GM21528 (cell line): ENCODE data around the gene IPCEF1.
A peak's percentile ranks its signal among the peaks of the same experiment; 100 is the strongest.
"Not testable (repeated sequence)": the region's sequence is repeated elsewhere in the genome, so short reads cannot be mapped to it uniquely, and the experiment has no call there.

ENCODE experiments used
- ATAC-seq: cut with Tn5 transposase; IDR thresholded peaks from one replicate; pipeline ENCODE4 v1.9.1; 2021; ENCODE audit warnings: mild to moderate bottlenecking, moderate library complexity; ENCODE audit not compliant: unreplicated experiment, low FRiP score

Gene IPCEF1

DNA sequence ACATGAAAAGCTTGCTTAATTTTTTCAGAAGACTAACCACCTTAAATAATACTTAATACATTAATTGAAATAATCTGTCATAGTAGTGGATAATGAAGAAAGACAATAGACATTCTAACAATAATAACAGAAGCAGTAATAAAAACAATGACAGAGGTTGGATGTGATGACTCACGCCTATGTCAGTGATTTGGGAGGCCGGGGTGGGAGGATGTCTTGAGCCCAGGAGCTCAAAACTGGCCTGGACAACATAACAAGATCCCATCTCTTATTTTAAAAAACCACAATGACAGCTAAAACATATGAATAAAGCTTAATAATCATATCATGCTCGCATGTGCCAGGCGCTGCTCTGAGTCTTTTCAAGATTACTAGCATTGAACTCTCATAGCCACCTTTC is 105.5 kb downstream of the IPCEF1 start:
- no peak for ATAC-seq

DNA sequence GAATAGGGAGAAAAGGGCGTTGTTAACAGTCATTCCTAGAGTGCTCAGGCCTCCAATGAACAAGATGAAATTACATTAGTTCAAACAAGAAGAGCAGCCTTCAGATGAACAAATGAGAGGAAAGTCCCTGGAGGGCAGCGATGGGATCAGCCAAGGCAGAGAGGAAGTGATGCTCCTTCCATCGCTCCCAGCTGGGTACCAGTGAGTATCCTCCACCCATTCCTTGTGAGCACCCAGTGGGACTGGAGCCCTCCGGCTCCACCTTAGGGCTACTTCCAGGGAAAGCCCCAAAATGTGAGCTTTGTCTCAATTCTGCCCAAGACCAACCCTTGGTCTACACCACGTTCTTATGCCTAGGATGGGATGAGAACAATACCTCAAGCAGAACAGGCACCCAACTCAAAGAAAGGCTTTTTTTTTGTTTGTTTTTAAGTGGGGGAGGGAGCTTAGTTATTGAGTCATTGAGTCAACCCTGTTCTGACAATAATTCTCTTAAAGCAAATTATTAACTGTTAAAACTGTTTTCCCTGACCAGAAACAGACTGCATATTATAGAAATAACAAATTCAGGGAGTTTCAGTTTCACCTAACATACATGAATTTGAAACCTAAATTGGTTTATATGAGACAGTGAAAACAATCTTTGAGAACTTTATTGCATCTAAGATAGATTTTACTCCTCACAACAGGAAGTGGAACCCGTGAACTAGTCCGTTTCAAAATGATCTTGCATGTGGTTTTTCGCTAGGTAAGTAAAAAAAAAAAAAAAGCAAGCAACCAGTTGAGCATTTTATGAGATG is 106.9 kb downstream of the IPCEF1 start:
- peak; percentile 69 for ATAC-seq

DNA sequence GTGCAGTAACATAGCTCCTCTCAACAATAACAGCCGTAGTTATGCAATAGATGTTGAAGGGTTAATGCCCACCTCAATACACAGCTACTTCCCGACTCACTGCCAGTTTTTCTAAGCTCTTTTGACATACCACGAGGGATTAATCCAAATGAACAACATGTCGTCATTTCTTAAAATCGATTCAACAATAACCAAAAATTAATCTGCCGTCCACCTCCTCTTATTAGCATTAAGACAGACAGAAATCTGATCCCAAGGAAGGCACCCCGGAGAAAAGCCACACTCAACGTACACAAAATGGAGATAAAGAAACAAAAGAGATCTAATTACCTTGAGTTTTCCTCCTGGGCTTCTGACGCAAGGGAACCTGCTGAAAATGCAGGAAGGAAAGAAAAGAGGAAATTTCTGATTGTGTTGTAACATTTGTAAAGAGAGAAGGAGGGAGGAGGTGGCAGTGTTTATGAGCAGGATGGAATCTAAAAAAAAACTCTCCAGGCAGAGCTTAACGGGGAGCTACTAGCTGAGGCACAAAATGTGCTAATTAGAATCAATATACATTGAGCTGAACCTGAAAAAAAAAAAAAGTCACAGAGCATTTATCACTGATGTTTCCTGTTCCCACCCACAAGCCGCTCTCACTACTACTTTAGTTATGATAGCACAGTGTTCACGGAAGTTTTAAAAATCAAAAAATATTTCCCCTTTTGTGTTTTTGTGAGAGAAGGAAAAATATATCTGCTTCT is 109.3 kb downstream of the IPCEF1 start:
- ATAC-seq, result peak; percentile 41

DNA sequence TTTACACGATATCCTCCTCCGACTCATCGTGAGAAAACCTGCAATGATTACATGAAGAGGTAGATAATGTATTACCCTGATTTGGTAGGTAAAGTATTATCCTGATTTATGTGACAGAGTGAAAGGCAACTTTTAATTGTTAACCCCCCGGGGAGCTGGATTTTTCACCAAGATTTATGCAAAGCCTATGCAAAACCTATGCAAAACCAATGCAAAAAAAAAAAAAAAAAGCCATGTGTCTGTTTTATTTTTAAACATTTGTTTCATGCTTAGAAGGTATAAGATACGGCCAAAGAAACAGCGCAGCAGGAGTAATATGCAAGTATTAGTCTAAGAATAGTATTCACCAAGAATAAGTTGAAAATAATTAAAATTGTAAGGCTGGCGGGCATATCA is 109.9 kb downstream of the IPCEF1 start:
- ATAC-seq, result no peak

DNA sequence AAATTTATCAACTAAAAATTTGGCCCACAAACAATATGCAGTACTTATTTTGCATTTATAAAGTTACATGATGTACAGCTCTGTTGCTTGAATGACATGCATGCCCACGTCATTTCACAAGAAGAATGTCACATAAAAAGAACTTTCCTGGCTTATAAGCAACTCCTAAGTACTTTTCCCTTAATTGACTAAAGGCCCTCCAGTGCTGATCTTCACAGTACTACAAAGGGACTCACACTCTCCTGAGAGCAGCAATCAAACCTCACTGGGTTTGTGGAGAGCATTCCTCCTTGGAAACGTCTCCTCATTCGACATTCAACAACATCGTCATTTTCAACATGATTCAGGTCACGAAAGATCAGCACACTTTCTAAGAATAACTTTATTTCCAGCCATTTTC is 111.1 kb downstream of the IPCEF1 start:
- no peak for ATAC-seq

DNA sequence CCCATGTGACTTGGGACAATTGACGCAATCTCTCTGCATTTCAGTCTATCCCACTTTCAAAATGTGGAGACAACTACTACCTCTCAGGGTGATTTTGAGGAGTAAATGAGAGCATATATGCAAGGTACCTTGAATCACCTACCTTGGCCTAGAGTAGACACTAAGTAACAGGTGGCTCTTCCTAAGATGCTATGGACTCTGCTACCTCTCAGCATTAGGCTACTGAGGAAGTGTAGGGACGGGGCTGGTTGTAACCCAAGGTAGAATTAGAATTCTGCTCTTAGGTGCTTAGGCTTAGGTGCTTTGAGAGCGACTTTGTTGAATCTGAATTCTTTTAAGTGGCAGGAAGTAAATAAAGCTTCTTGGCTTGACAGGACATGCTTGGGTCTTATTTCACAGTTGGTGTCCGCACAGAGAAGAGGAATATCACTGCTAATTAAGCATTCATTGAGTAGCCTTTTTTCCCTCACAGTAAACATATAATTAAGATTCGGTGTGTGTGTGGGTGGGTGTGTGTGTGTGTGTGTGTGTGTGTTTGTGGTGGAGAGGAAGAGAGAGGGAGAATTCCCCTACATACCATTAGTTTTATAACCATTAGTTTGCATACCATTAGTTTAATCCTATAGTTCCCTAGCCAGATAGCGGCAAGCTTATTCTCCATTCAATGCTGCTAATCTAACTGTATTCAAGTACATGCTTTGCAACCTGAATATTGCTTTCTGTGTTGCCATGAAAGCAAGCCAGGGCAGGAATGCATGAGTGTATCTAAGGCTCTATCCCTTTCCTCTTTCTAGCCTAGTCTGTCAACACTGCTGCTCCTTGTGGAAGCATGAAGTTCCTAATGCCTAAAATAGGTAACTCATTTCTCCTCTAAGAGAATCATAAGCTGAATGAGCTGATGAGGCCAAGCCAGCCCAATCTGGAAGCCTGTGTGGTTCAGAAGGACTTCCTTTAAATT is 112.5 kb downstream of the IPCEF1 start:
- no peak for ATAC-seq

DNA sequence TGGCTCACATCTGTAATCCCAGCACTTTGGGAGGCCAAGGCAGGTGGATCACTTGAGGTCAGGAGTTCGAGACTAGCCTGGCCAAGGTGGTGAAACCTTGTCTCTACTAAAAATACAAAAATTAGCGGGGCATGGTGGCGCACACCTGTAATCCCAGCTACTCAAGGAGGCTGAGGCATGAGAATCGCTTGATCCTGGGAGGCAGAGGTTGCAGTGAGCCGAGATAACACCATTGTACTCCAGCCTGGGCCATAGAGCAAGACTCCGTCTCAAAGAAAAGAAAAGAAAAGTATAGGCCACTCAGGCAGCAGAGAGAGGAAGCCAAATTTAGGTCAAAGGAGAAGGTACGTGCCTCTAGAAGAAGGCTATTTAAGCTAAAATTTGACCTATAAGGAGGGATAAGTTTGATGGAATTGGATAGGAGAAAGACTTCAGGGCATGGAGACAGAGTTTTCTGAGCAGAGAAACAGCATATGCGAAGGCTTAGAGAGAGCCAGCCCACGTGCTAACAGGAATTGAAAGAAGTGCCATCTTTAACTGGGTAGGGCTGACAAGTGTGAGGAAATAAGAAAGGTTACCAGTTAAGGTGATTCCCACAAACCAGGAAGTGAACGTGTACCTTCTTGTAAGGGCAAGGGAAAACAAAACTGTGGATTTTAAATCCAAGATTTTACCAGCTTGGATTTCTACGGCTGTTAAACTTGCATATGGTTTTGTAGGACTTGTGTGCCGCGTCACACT is 113.8 kb downstream of the IPCEF1 start:
- no peak for ATAC-seq

DNA sequence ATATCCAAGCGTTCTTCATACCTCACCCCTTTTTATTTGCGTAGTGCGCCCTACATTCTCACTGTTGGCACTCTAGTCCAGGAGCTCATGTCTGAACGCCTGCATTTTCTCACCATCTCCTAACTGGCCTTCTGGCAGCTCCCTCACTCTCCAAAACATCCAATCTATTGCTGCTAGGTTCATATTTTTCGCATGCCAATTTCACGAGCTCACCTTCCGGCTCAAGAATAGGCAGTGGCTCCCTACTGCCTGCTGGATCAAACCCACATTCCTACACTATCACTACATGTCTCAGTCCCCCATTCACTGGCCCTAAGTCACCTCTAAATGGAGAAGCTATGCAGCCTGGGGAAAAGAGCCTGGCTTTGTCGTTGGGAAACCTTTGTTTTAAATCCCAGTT is 115.0 kb downstream of the IPCEF1 start:
- no peak for ATAC-seq

DNA sequence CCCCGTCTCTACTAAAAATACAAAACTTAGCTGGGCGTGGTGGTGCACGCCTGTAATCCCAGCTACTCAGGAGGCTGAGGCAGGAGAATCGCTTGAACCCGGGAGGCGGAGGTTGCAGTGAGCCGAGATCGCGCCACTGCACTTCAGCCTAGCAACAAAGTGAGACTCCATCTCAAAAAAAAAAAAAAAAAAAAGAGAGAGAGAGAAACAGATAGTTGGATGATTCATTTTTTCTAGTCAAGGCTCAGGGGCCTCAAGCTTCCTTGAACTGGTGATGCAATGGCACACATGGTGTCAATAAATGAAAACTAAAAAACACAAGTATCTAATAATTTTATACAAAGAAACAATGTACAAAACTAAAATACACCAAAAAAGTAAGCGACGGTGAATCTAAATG is 115.5 kb downstream of the IPCEF1 start:
- ATAC-seq, result not testable (repeated sequence)

DNA sequence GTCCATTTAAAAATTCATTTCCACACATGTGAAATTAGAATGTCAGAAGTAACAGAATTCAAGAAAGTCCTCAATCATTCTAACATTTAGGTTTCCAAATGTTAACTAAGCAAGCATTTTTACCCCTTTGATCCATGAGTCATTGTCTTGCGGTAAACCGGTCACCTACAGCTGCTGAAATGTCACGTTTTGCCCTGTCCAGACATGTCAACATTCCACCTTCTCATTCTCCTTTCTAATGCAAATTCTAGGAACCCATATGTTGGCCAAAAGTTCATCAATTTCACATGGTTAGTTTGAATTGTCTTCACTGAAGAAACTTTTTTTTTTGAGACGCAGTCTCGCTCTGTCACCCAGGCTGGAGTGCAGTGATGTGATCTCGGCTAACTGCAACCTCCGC is 117.2 kb downstream of the IPCEF1 start:
- no peak for ATAC-seq

DNA sequence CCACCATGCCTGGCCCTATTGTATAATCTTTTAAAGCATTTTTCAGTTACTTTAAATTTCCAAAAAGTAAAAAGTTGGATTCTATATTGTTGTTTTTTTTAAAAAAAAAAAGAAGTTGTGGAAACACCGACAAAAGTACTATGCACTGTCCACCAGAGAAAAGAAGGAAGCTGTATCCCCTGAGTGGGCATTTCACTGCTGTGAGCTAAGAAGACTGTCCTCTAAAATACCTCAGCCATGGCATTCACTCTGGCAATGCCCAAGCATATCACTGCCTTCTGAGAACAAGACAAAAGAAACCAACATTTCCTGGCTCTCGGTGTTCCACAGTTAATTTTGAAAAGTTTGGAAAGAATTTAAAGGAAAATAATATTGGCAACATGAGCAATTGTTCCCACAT is 117.8 kb downstream of the IPCEF1 start:
- no peak for ATAC-seq

DNA sequence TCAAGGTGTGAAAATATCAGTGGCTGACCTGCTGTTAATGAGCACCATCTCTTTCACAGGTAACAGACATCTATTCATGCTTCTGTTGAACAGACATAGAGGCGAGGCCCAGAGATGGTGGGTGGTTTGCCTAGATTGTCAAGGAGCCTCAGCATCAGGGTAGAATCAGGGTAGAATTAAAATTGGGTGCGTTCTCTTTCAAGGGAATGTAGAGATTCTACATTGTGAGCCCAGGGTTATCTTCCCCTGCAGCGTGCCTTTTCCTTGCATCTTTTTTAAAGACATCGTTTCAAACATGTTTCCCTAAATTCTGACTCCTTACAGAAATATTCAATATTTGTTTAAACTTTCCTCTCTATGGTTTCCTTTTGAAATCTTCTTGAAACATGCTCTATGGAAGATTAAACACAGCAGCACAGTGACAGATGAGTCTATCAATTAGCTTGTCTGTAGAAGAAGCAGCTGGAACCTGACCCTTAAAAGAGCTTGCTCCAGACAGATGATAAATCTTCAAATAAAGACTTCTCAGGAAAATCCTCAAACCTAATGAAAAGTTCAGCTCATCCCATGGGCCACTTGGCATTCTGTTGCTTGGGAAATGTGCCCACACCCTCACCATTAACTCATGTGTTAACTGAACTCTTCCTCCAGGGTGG is 119.8 kb downstream of the IPCEF1 start:
- ATAC-seq, result no peak

DNA sequence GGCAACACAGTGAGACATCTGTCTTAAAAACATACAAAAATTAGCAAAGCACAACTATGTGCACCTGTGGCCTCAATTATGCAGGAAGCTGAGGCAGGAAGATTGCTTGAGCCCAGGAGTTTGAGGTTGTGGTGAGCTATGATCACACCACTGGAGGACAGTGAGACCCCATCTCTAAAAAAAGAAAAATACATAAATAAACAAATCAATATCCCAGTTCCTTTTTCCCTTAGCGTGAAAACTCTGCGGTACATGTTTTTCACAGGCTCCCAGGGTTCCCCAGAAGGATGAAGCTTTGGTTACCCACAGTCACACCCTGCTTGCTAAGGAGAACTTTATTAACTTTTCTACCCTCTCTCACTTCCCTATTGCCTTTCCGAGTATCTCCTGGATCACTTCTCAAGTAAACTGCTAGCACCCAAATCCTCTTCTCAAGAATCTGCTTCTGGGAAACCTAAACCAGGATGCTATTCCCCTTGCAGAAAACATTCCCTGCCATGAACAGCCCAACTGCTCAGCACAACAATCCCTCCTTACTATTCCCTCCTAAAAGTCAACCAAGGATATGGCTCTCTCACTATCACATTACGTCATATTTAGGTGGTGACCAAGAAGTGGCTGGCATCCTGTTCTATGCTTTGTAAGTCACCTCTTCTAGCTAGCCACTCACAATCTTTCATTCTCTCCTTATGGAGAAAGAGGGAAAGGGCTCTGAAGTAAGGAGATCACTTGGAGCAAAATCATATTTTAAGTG is 122.4 kb downstream of the IPCEF1 start:
- ATAC-seq, result peak; percentile 67

DNA sequence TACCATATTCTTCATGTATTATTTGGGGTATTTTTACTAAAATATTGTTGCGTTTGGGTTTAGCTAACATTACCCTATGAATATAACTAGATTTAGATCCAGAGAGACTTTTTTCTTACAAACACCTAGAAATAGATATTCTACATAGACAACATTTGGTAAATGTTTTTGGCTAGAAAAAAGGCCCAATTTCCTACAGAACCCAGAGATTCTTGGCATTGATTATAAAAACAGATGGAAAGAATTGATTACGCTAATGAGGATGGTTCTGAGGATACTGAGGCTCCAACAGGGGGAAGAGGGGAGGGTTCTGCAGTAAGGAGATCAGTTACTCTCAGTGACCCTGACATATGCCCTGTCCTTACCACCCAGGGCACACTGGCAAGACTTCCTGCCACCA is 123.2 kb downstream of the IPCEF1 start:
- ATAC-seq, result no peak

DNA sequence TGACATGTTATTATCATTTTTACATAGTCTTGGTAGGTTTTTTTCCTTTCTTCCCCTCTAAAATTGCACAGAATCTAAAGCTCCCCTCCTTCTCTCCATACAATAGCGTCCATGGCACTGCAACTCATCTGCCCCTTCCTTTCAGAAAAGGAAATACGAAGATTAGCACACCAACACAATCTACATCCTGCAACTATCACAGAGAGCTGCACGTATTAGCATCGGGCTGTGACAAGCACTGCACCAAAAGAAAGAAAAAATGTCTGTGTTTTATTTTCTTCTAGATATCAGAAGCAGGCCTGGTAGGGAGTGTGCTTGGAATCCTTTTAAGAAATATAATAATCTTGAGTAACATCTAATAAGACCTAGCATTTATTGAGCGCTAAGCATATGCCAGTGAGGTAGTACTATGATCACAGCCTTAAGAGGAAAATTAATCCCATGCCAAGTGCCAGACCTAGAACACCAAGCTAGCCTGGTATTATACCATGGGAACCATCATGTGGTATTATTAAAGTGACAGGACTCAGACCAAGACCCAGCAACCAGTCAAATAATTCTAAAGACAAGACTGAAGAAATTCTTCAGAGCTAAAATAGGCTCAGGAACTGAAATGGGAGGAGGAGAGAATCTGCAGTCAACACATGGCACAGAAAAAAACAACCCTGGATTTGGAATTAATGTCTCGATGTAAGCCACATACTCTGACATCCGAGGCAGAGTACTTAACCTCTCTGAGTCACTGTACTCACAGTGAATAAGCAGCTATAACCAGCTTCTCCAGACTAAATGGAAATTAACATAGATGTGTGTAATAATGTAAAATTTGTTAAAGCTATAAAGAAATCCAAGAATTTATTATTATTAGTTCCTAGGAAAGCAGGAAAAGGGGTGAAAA is 124.3 kb downstream of the IPCEF1 start:
- ATAC-seq, result no peak

DNA sequence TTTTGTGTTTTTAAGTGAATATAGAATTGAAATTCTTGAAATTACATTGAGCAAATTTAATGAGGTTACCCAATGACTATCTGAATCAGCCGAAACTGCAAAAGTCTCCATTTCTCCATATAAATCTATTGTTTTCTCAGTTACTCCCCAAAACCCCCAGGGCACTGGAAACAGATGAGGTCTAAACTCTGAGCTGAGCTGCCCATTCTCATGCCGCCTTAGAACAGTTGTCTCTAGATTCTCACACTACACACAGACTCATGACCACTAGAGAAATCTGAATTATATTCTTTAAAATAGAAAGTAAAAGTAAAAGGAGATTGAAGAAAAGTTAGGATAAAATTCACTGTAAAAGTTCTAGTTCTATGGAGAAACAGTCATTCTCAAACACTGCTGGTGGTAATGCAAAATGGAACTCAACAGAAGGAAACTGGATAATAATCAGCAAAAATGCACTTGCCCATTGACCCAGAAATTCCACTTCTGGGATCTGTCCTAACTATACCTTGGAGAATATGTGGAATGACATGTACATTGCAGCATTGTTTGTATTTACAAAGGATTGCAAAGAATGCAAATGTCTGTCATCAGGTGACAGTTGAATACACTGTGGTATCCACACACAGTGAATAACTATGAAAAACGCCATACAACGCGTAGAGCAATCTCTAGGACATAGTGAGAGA is 125.5 kb downstream of the IPCEF1 start:
- no peak for ATAC-seq

DNA sequence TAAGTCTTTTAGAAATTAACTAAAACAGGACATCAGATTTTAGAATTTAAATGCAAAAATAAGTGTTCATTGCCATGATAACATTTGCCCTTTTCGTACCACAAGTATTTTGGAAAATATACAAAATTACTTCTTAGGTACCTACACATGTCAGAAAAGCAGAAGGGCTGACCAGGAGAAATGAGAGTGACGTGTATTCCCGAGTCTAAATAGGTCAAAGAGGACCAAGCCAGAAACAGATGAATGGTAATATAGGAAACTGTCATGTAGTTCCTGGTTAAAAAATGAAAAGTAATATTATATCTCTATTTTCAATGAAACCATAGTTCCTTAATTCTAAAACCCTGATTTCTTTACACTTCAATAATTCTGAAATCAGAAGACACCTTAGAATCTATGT is 126.2 kb downstream of the IPCEF1 start:
- ATAC-seq, result no peak
